Activated CD4-positive, alpha-beta T cell treated with anti-CD3 and anti-CD28 coated beads, Interleukin-2, amount 10 ng/mL, durations not matched to agents 24 days and 14 days (primary cell): ENCODE data around the gene ITGB5. TPM values are rescaled to one million over a fixed set of nuclear protein-coding genes. Genes with fewer than 3 reads are reported as not detected.

Experiments used
- DNase-seq: peaks from one replicate; pipeline ENCODE4 v3.0.0; 2022
- H3K27ac Mint-ChIP-seq: one replicate; pipeline ENCODE4 v1.8.0; 2022; ENCODE audit warnings: mild to moderate bottlenecking, mixed read lengths
- H3K27me3 Mint-ChIP-seq: one replicate; pipeline ENCODE4 v1.8.0; 2022; ENCODE audit warnings: mixed read lengths
- H3K36me3 Mint-ChIP-seq: one replicate; pipeline ENCODE4 v1.8.0; 2022; ENCODE audit warnings: low read depth, mild to moderate bottlenecking, mixed read lengths
- H3K4me1 Mint-ChIP-seq: one replicate; pipeline ENCODE4 v1.8.0; 2021; ENCODE audit warnings: mixed read lengths
- H3K4me3 Mint-ChIP-seq: one replicate; pipeline ENCODE4 v1.8.0; 2022; ENCODE audit warnings: mild to moderate bottlenecking, moderate library complexity, mixed read lengths
- H3K9me3 Mint-ChIP-seq: one replicate; pipeline ENCODE4 v1.8.0; 2021; ENCODE audit warnings: mixed read lengths
- intact Hi-C: fragments of 100-400 bp; cut with micrococcal nuclease; formaldehyde crosslinking; loops from one replicate; pipeline ENCODE4 v1.15.1; 2023
- total RNA-seq: library from RNA; stranded (reverse); gene quantifications from 2 replicates; pipeline ENCODE4 v1.2.3, GENCODE V29; 2022

Gene ITGB5
- total RNA-seq = 2.1 and 2.2 TPM in 2 replicates

GRCh38 chr3:124887177-124887931 is at the start of gene ITGB5:
Gene ITGB5 (minus strand): TSS chr3:124887365. CDS start chr3:124887000, 365 bp downstream.
- peaks cover 5% of the 10 kb centered on the region for H3K4me1 Mint-ChIP-seq
- peaks cover 58% of the 10 kb centered on the region for H3K27me3 Mint-ChIP-seq
- H3K36me3 Mint-ChIP-seq = no peaks in the 10 kb centered on the region
- peak within 1 kb of the TSS; percentile 73 for H3K4me3 Mint-ChIP-seq
- peak; percentile 71 for DNase-seq
- intact Hi-C loops = loop anchor here (5.0 kb wide), 1 partner anchor 100 kb away; no protein-coding TSS in a partner anchor
- no peak within 1 kb of the TSS for H3K27ac Mint-ChIP-seq
- H3K9me3 Mint-ChIP-seq = no peaks in the 10 kb centered on the region

GRCh38 chr3:124935794-124936542 is 48.8 kb upstream of the ITGB5 start:
- Mint-ChIP-seq H3K4me1 (peaks cover 2% of the 10 kb centered on the region), H3K36me3 (no peaks in the 10 kb centered on the region), H3K4me3 (no peak overlapping the region), H3K27ac (no peak overlapping the region), H3K9me3 (no peaks in the 10 kb centered on the region), H3K27me3 (peaks cover 39% of the 10 kb centered on the region)
- DNase-seq = no peak
- intact Hi-C loops = no loop called here

GRCh38 chr3:124935264-124935663 is 48.1 kb upstream of the ITGB5 start:
- Mint-ChIP-seq H3K4me1 (peaks cover 2% of the 10 kb centered on the region), H3K36me3 (no peaks in the 10 kb centered on the region), H3K4me3 (no peak overlapping the region), H3K9me3 (no peaks in the 10 kb centered on the region), H3K27me3 (peaks cover 43% of the 10 kb centered on the region), H3K27ac (no peak overlapping the region)
- intact Hi-C loops = no loop called here
- DNase-seq = no peak

GRCh38 chr3:124934577-124934976 is 47.4 kb upstream of the ITGB5 start, which contains the start of gene MUC13:
Gene MUC13 (minus strand): TSS chr3:124934751. CDS start chr3:124934712, 39 bp downstream.
- Mint-ChIP-seq H3K36me3 (no peaks in the 10 kb centered on the region), H3K9me3 (no peaks in the 10 kb centered on the region), H3K27ac (no peak within 1 kb of the TSS), H3K4me3 (no peak within 1 kb of the TSS), H3K27me3 (peaks cover 45% of the 10 kb centered on the region), H3K4me1 (peaks cover 2% of the 10 kb centered on the region)
- DNase-seq = no peak
- intact Hi-C loops = no loop called here

GRCh38 chr3:124928333-124929202 is 41.4 kb upstream of the ITGB5 start:
- no peak overlapping the region for H3K27ac Mint-ChIP-seq
- peak; percentile 87 for DNase-seq
- no peaks in the 10 kb centered on the region for H3K36me3 Mint-ChIP-seq
- peaks cover 6% of the 10 kb centered on the region for H3K4me1 Mint-ChIP-seq
- intact Hi-C loops = loop anchor here (1.0 kb wide), 3 partner anchors 274 to 657 kb away; no protein-coding TSS in a partner anchor
- H3K9me3 Mint-ChIP-seq = no peaks in the 10 kb centered on the region
- peaks cover 44% of the 10 kb centered on the region for H3K27me3 Mint-ChIP-seq
- no peak overlapping the region for H3K4me3 Mint-ChIP-seq

- Mint-ChIP-seq H3K4me1 (peaks cover 4% of the 10 kb centered on the region), H3K9me3 (no peaks in the 10 kb centered on the region), H3K27ac (no peak overlapping the region), H3K36me3 (no peaks in the 10 kb centered on the region), H3K4me3 (no peak overlapping the region), H3K27me3 (peaks cover 44% of the 10 kb centered on the region)
- DNase-seq = no peak
- intact Hi-C loops = loop anchor here (1.0 kb wide), 3 partner anchors 275 to 658 kb away; no protein-coding TSS in a partner anchor
Measured at GRCh38 chr3:124927574-124928045, 40.4 kb upstream of the ITGB5 start.

GRCh38 chr3:124926426-124927101 is 39.4 kb upstream of the ITGB5 start:
- DNase-seq = no peak
- Mint-ChIP-seq H3K36me3 (no peaks in the 10 kb centered on the region), H3K27me3 (peaks cover 46% of the 10 kb centered on the region), H3K9me3 (no peaks in the 10 kb centered on the region), H3K4me3 (no peak overlapping the region), H3K4me1 (peaks cover 3% of the 10 kb centered on the region), H3K27ac (no peak overlapping the region)
- intact Hi-C loops = no loop called here

- H3K27ac Mint-ChIP-seq = no peak overlapping the region
- H3K27me3 Mint-ChIP-seq = peaks cover 44% of the 10 kb centered on the region
- intact Hi-C loops = no loop called here
- H3K4me3 Mint-ChIP-seq = no peak overlapping the region
- H3K36me3 Mint-ChIP-seq = no peaks in the 10 kb centered on the region
- DNase-seq = no peak
- peaks cover 3% of the 10 kb centered on the region for H3K4me1 Mint-ChIP-seq
- no peaks in the 10 kb centered on the region for H3K9me3 Mint-ChIP-seq
Measured at GRCh38 chr3:124924741-124925140, 37.6 kb upstream of the ITGB5 start.

GRCh38 chr3:124923833-124924232 is 36.7 kb upstream of the ITGB5 start:
- intact Hi-C loops = no loop called here
- no peaks in the 10 kb centered on the region for H3K9me3 Mint-ChIP-seq
- no peak overlapping the region for H3K4me3 Mint-ChIP-seq
- DNase-seq = no peak
- H3K4me1 Mint-ChIP-seq = peaks cover 3% of the 10 kb centered on the region
- peaks cover 45% of the 10 kb centered on the region for H3K27me3 Mint-ChIP-seq
- H3K36me3 Mint-ChIP-seq = no peaks in the 10 kb centered on the region
- H3K27ac Mint-ChIP-seq = no peak overlapping the region

GRCh38 chr3:124920718-124921117 is 33.6 kb upstream of the ITGB5 start:
- Mint-ChIP-seq H3K36me3 (no peaks in the 10 kb centered on the region), H3K9me3 (no peaks in the 10 kb centered on the region), H3K4me1 (no peaks in the 10 kb centered on the region), H3K27me3 (peaks cover 51% of the 10 kb centered on the region), H3K4me3 (no peak overlapping the region), H3K27ac (no peak overlapping the region)
- intact Hi-C loops = no loop called here
- no peak for DNase-seq

GRCh38 chr3:124919756-124920155 is 32.6 kb upstream of the ITGB5 start:
- Mint-ChIP-seq H3K4me1 (no peaks in the 10 kb centered on the region), H3K36me3 (no peaks in the 10 kb centered on the region), H3K27ac (no peak overlapping the region), H3K9me3 (no peaks in the 10 kb centered on the region), H3K4me3 (no peak overlapping the region), H3K27me3 (peaks cover 50% of the 10 kb centered on the region)
- intact Hi-C loops = no loop called here
- DNase-seq = no peak

GRCh38 chr3:124918524-124918923 is 31.4 kb upstream of the ITGB5 start:
- Mint-ChIP-seq H3K9me3 (no peaks in the 10 kb centered on the region), H3K4me1 (no peaks in the 10 kb centered on the region), H3K36me3 (no peaks in the 10 kb centered on the region), H3K27ac (no peak overlapping the region), H3K27me3 (peaks cover 42% of the 10 kb centered on the region), H3K4me3 (no peak overlapping the region)
- intact Hi-C loops = no loop called here
- DNase-seq = no peak

GRCh38 chr3:124916837-124917409 is 29.8 kb upstream of the ITGB5 start:
- no peak for DNase-seq
- intact Hi-C loops = no loop called here
- H3K4me3 Mint-ChIP-seq = no peak overlapping the region
- peaks cover 38% of the 10 kb centered on the region for H3K27me3 Mint-ChIP-seq
- no peak overlapping the region for H3K27ac Mint-ChIP-seq
- H3K36me3 Mint-ChIP-seq = no peaks in the 10 kb centered on the region
- H3K4me1 Mint-ChIP-seq = no peaks in the 10 kb centered on the region
- no peaks in the 10 kb centered on the region for H3K9me3 Mint-ChIP-seq
